Measurements from ENCODE around the gene ROR1. TPM values are rescaled to one million over a fixed set of nuclear protein-coding genes. Genes with fewer than 3 reads are reported as not detected.

The ROR1 gene
- total and polyA plus RNA-seq, 9 of the 15 experiments (the other 6 are each of a cell fraction or from before 2014, with no cell fraction given) = 0.02 TPM; not detected in 8

- no peak for TF ChIP-seq RREB1 (CRISPR knock-in tag; IDR thresholded peaks at IDR 0.05)
These were observed 42.4 kb upstream of the ROR1 start (continued) for GRCh38 chr1:63731117-63732043.

- DNase-seq (ENCODE audit: extremely low read depth in 1 of 4, low spot score in 3 of 4) (no peak), ATAC-seq (no peak), FAIRE-seq (no peak)
- WGBS (ENCODE audit: insufficient coverage, low coverage, missing lambda C conversion rate) = 0% methylated on average over 1 of the region's 1 CpG
- BruUV-seq (replicated peaks) = no TSS peak
- Histone ChIP-seq H3K79me2 (ENCODE audit: control insufficient read depth, insufficient read depth, low read length) (no peaks in the 10 kb centered on the region), H3K4me3 (no peak overlapping the region), H3K27ac (ENCODE audit: extremely low read depth, low read depth, low read length) (no peak overlapping the region), H3K4me1 (replicated peaks in 1 of 2; ENCODE audit: control insufficient read depth in 2 of 2, insufficient read depth in 2 of 2, low read length in 2 of 2) (no peaks in the 10 kb centered on the region), H3K4me2 (ENCODE audit: insufficient read depth, low read length) (no peak overlapping the region), H3K9ac (ENCODE audit: insufficient read depth in 1 of 2, low read depth in 2 of 2, low read length in 2 of 2) (no peak overlapping the region), H2AFZ (ENCODE audit: low read depth, low read length) (no peak overlapping the region), H3K27me3 (ENCODE audit: control insufficient read depth in 2 of 2, insufficient read depth in 2 of 2, low read length in 2 of 2) (no peaks in the 10 kb centered on the region), H3K9me3 (replicated peaks; ENCODE audit: control insufficient read depth, insufficient read depth, low read depth, low read length) (no peaks in the 10 kb centered on the region), H4K20me1 (replicated peaks; ENCODE audit: control insufficient read depth, insufficient read depth, low read length) (no peaks in the 10 kb centered on the region), H3K9me1 (ENCODE audit: control insufficient read depth, insufficient read depth, low read length) (no peaks in the 10 kb centered on the region), H3K36me3 (ENCODE audit: control insufficient read depth, insufficient read depth, low read length) (no peaks in the 10 kb centered on the region)
- in situ Hi-C loops (cut with MboI) (no loop called here), intact Hi-C loops (cut with micrococcal nuclease) (no loop called here)
- ChIA-PET CTCF (ENCODE audit: low intra/inter-chr PET ratio) (no interaction called here), POLR2A (interaction anchor here (1.1 kb wide), 1 partner anchor 24 kb away, joined by 3 read pairs; no protein-coding TSS in a partner anchor)
- TF ChIP-seq FOS (IDR thresholded peaks at IDR 0.05; ENCODE audit: extremely low read depth, insufficient read length) = no peak
- TF ChIP-seq CTCFL (IDR thresholded peaks at IDR 0.05; ENCODE audit: borderline replicate concordance, insufficient read depth, low read depth, low read length, poor library complexity, severe bottlenecking) = no peak
- no peak for TF ChIP-seq C11orf30 (IDR thresholded peaks at IDR 0.05; ENCODE audit: low read depth)
- no peak for TF ChIP-seq ZBTB2 (IDR thresholded peaks at IDR 0.05)
- TF ChIP-seq ZNF184 (CRISPR knock-in tag; IDR thresholded peaks at IDR 0.05) = no peak
- no peak for TF ChIP-seq FOXJ3 (CRISPR knock-in tag; IDR thresholded peaks at IDR 0.05)
These were observed 41.2 kb upstream of the ROR1 start for GRCh38 chr1:63732666-63733065.
